Upper lobe of left lung (tissue), 6 donors: ENCODE data around the gene NCCRP1. TPM values are rescaled to one million over a fixed set of nuclear protein-coding genes. Genes with fewer than 3 reads are reported as not detected.

Experiments
- ATAC-seq, 2 donors: fragments of 200-7000 bp; cut with Tn5 transposase; one replicate each; pipeline ENCODE4 v1.9.1; 2022; ENCODE audit warnings: mild to moderate bottlenecking in 2 of 2, moderate library complexity in 2 of 2; ENCODE audit not compliant: low FRiP score in 2 of 2
- DNase-seq, 2 donors: peaks; one replicate each; pipeline ENCODE4 v3.0.0-alpha.2; 2019 to 2020
- H3K27ac ChIP-seq, 4 donors: fragments of 200-600 bp; sonication (generic); one replicate each; pipeline ENCODE4 v1.5.1; 2016 to 2019
- H3K27me3 ChIP-seq, 4 donors: fragments of 200-600 bp; sonication (generic); one replicate each; pipeline ENCODE4 v1.5.1; 2017 to 2019
- H3K36me3 ChIP-seq, 4 donors: fragments of 200-600 bp; sonication (generic); one replicate each; pipeline ENCODE4 v1.5.1; 2016 to 2019
- H3K4me1 ChIP-seq, 4 donors: fragments of 200-600 bp; sonication (generic); one replicate each; pipeline ENCODE4 v1.5.1; 2018 to 2019
- H3K4me3 ChIP-seq, 4 donors: fragments of 200-600 bp; sonication (generic); one replicate each; pipeline ENCODE4 v1.5.1; 2017 to 2019; ENCODE audit warnings: mild to moderate bottlenecking in 2 of 4, moderate library complexity in 1 of 4
- H3K9me3 ChIP-seq, 4 donors: fragments of 200-600 bp; sonication (generic); one replicate each; pipeline ENCODE4 v1.5.1; 2018 to 2019
- CTCF ChIP-seq, 6 experiments: fragments of 450-650 bp in 4 of 6; fragments of 200-600 bp in 2 of 6; sonication (generic) in 2 of 6; IDR thresholded peaks; one replicate each; pipeline ENCODE4 v1.5.1; 2016 to 2019; ENCODE audit warnings: antibody characterized with exemption in 6 of 6
- EP300 ChIP-seq, 4 donors: sonication (generic); formaldehyde crosslinking; IDR thresholded peaks; one replicate each; pipeline ENCODE4 v1.5.1; 2017; ENCODE audit warnings: antibody characterized with exemption in 4 of 4, control low read depth in 2 of 4
- POLR2A ChIP-seq, 4 donors: fragments of 450-650 bp; IDR thresholded peaks; one replicate each; pipeline ENCODE4 v1.5.1; 2016 to 2017; ENCODE audit warnings: antibody characterized with exemption in 4 of 4, mild to moderate bottlenecking in 2 of 4
- POLR2AphosphoS5 ChIP-seq, 2 donors: sonication (generic); formaldehyde crosslinking; IDR thresholded peaks; one replicate each; pipeline ENCODE4 v1.5.1; 2017; ENCODE audit warnings: antibody characterized with exemption in 2 of 2
- WGBS, 2 donors: methylation state at CpG; one replicate each; pipeline ENCODE4 v1.1.5; 2017 to 2018; 5-methylcytosine and 5-hydroxymethylcytosine counted together
- total RNA-seq, 6 donors: library from RNA; depleted of rRNA in 4 of 6; stranded (reverse); fragments of >200 nt in 4 of 6; gene quantifications; one replicate each; pipeline versions ENCODE4 v1.1.0 to v1.2.1, GENCODE V29; 2016 to 2021
- donor health status: DM: no; HTN: no; CAD: no; lungs with moderate emphysema.
- donor health status: DM: no; HTN: yes; CAD: no; lungs with severe emphysema.

The NCCRP1 gene
- total RNA-seq, 6 donors from 2014 or later, result 0.47 TPM; not detected in 5

- peaks cover 0 to 20% (median 11%) of the 10 kb centered on the region in 4 donors for H3K27me3 ChIP-seq
- H3K27ac ChIP-seq, result no peak overlapping the region
- H3K36me3 ChIP-seq, result no peaks in the 10 kb centered on the region
- ATAC-seq, result peak in 1 of 2 donors; percentile 66
- no peaks in the 10 kb centered on the region for H3K9me3 ChIP-seq
- DNase-seq, result peak; percentile 28 to 73
- H3K4me3 ChIP-seq, result peak overlapping the region in 3 of 4 donors; percentile 2 to 10 (median 5)
- no peak for TF ChIP-seq CTCF (IDR thresholded peaks at IDR 0.05)
- TF ChIP-seq POLR2A (IDR thresholded peaks at IDR 0.05), result no peak
- TF ChIP-seq POLR2AphosphoS5 (IDR thresholded peaks at IDR 0.05), result no peak
- no peak for TF ChIP-seq EP300 (IDR thresholded peaks at IDR 0.05)
- H3K4me1 ChIP-seq, result peaks cover 6 to 16% (median 10%) of the 10 kb centered on the region in 4 donors
- 14 to 53% methylated on average over 10 to 28 of the region's 42 CpGs for WGBS, 2 donors
These were observed 50.3 kb downstream of the NCCRP1 start for GRCh38 chr19:39246951-39247669.

GRCh38 chr19:39247701-39248664 is 51.2 kb downstream of the NCCRP1 start:
- Histone ChIP-seq H3K4me3 (peak overlapping the region in 3 of 4 donors; percentile 2 to 10 (median 5)), H3K4me1 (peaks cover 6 to 16% (median 10%) of the 10 kb centered on the region in 4 donors), H3K27me3 (peaks cover 0 to 20% (median 11%) of the 10 kb centered on the region in 4 donors), H3K27ac (no peak overlapping the region), H3K9me3 (no peaks in the 10 kb centered on the region), H3K36me3 (no peaks in the 10 kb centered on the region)
- WGBS, 2 donors, result 6 to 31% methylated on average over 25 to 64 of the region's 92 CpGs
- TF ChIP-seq POLR2AphosphoS5 (IDR thresholded peaks at IDR 0.05) (no peak), CTCF (IDR thresholded peaks at IDR 0.05) (no peak)
- peak in 1 of 2 donors; percentile 66 for ATAC-seq
- DNase-seq, result peak in 1 of 2 donors; percentile 87

GRCh38 chr19:39248806-39249205 is 52.0 kb downstream of the NCCRP1 start, which contains the start of gene IFNL4:
TSS of gene IFNL4 (minus strand) at chr19:39248856.
- no peak for ATAC-seq
- Histone ChIP-seq H3K4me3 (peak within 1 kb of the TSS in 3 of 4 donors; percentile 2 to 10 (median 5)), H3K36me3 (no peaks in the 10 kb centered on the region), H3K27ac (no peak within 1 kb of the TSS), H3K27me3 (peaks cover 0 to 20% (median 11%) of the 10 kb centered on the region in 4 donors), H3K9me3 (no peaks in the 10 kb centered on the region), H3K4me1 (peaks cover 6 to 16% (median 10%) of the 10 kb centered on the region in 4 donors)
- WGBS, 2 donors, result 65% methylated on average over 13 of the region's 13 CpGs
- TF ChIP-seq POLR2A (IDR thresholded peaks at IDR 0.05) (no peak), CTCF (IDR thresholded peaks at IDR 0.05) (no peak), EP300 (IDR thresholded peaks at IDR 0.05) (no peak), POLR2AphosphoS5 (IDR thresholded peaks at IDR 0.05) (no peak)
- DNase-seq, result no peak

GRCh38 chr19:39251081-39251480 is 54.3 kb downstream of the NCCRP1 start:
- TF ChIP-seq EP300 (IDR thresholded peaks at IDR 0.05) (no peak), CTCF (IDR thresholded peaks at IDR 0.05) (no peak), POLR2AphosphoS5 (IDR thresholded peaks at IDR 0.05) (no peak), POLR2A (IDR thresholded peaks at IDR 0.05) (no peak)
- Histone ChIP-seq H3K36me3 (no peaks in the 10 kb centered on the region), H3K9me3 (no peaks in the 10 kb centered on the region), H3K27me3 (peaks cover 0 to 20% (median 11%) of the 10 kb centered on the region in 4 donors), H3K27ac (no peak overlapping the region), H3K4me1 (peaks cover 6 to 16% (median 10%) of the 10 kb centered on the region in 4 donors), H3K4me3 (no peak overlapping the region)
- DNase-seq (no peak), ATAC-seq (no peak)
- WGBS, 2 donors, result 76 to 80% methylated on average over 5 of the region's 5 CpGs

Other genes starting within 250 kb of the NCCRP1 start
- 10 to 100 TPM in 3 of 6 donors, 1 to 10 TPM in 3; 5.0 to 18.9 (median 10.4) TPM for gene FBXO17, start 221.2 kb upstream of the NCCRP1 start, total RNA-seq
- gene FBXO27, start 164.4 kb upstream of the NCCRP1 start, total RNA-seq, result 1 to 10 TPM; 1.0 to 9.3 (median 6.3) TPM
- not detected for gene ACP7, start 112.6 kb upstream of the NCCRP1 start, total RNA-seq
- 10 to 100 TPM; 23.4 to 88.2 (median 54.4) TPM for gene PAK4, start 71.2 kb upstream of the NCCRP1 start, total RNA-seq
- 1 to 10 TPM in 1 of 6 donors, under 1 TPM in 1, not detected in 4; 0.83 to 1.3 TPM for gene SYCN, start 7.3 kb downstream of the NCCRP1 start, total RNA-seq
- gene IFNL3, start 48.0 kb downstream of the NCCRP1 start, total RNA-seq, result not detected
- gene IFNL4, start 51.9 kb downstream of the NCCRP1 start, total RNA-seq, result not detected
- not detected for gene IFNL2, start 71.4 kb downstream of the NCCRP1 start, total RNA-seq
- not detected for gene IFNL1, start 99.4 kb downstream of the NCCRP1 start, total RNA-seq
- 1 to 10 TPM in 5 of 6 donors, under 1 TPM in 1; 0.69 to 5.0 (median 1.8) TPM for gene LRFN1, start 123.9 kb downstream of the NCCRP1 start, total RNA-seq
- 100 to 1,000 TPM in 2 of 6 donors, 10 to 100 TPM in 4; 23.0 to 163 (median 75.3) TPM for gene GMFG, start 139.1 kb downstream of the NCCRP1 start, total RNA-seq
- 100 to 1,000 TPM in 2 of 6 donors, 10 to 100 TPM in 4; 57.7 to 125 (median 79.3) TPM for gene SAMD4B, start 145.5 kb downstream of the NCCRP1 start, total RNA-seq
- 10 to 100 TPM; 28.6 to 48.0 (median 35.4) TPM for gene PAF1, start 194.1 kb downstream of the NCCRP1 start, total RNA-seq
- 10 to 100 TPM; 18.9 to 51.1 (median 33.7) TPM for gene MED29, start 194.4 kb downstream of the NCCRP1 start, total RNA-seq
- gene ZFP36, start 209.9 kb downstream of the NCCRP1 start, total RNA-seq, result 100 to 1,000 TPM; 195 to 525 (median 238) TPM
- 10 to 100 TPM; 15.8 to 48.1 (median 29.0) TPM for gene PLEKHG2, start 215.7 kb downstream of the NCCRP1 start, total RNA-seq
- gene RPS16, start 239.0 kb downstream of the NCCRP1 start, total RNA-seq, result 1,000 to 10,000 TPM in 4 of 6 donors, 100 to 1,000 TPM in 2; 634 to 2,303 (median 1,625) TPM
- gene SUPT5H, start 248.6 kb downstream of the NCCRP1 start, total RNA-seq, result 100 to 1,000 TPM in 4 of 6 donors, 10 to 100 TPM in 2; 94.9 to 183 (median 111) TPM